Dermis blood vessel endothelial cell (primary cell): ENCODE results near the gene RFTN1. TPM values are rescaled to one million over a fixed set of nuclear protein-coding genes. Genes with fewer than 3 reads are reported as not detected.

Source experiments
- DNase-seq: peaks from one replicate; pipeline ENCODE4 v3.0.0; 2010
- total RNA-seq: library from RNA; depleted of rRNA; stranded (reverse); fragments of >200 nt; gene quantifications from 2 replicates; pipeline ENCODE4 v1.2.3, GENCODE V29; 2014

RFTN1 gene
- total RNA-seq, 1 donor from 2014 or later = 47.8 TPM

GRCh38 chr3:16374047-16374934 lies 139.2 kb downstream of the RFTN1 start:
- no peak for DNase-seq

GRCh38 chr3:16373341-16373946 lies 140.1 kb downstream of the RFTN1 start:
- DNase-seq = no peak

GRCh38 chr3:16372362-16373292 lies 140.9 kb downstream of the RFTN1 start:
- no peak for DNase-seq

GRCh38 chr3:16370872-16371740 lies 142.4 kb downstream of the RFTN1 start:
- peak; percentile 32 for DNase-seq

GRCh38 chr3:16370503-16370871 lies 143.0 kb downstream of the RFTN1 start:
- DNase-seq = no peak

- DNase-seq = no peak
Measured at GRCh38 chr3:16369885-16370284, 143.6 kb downstream of the RFTN1 start.

- DNase-seq = no peak
Measured at GRCh38 chr3:16369276-16369675, 144.2 kb downstream of the RFTN1 start.

- DNase-seq = no peak
Measured at GRCh38 chr3:16366581-16366980, 146.9 kb downstream of the RFTN1 start.

- no peak for DNase-seq
Measured at GRCh38 chr3:16365491-16366128, 147.9 kb downstream of the RFTN1 start.

- no peak for DNase-seq
Measured at GRCh38 chr3:16364963-16365362, 148.5 kb downstream of the RFTN1 start.

GRCh38 chr3:16364323-16364722 lies 149.2 kb downstream of the RFTN1 start:
- no peak for DNase-seq

- DNase-seq = no peak
Measured at GRCh38 chr3:16363636-16364035, 149.9 kb downstream of the RFTN1 start.

GRCh38 chr3:16362770-16363169 lies 150.7 kb downstream of the RFTN1 start:
- no peak for DNase-seq

GRCh38 chr3:16361087-16361486 lies 152.4 kb downstream of the RFTN1 start:
- DNase-seq = no peak

GRCh38 chr3:16359331-16359730 lies 154.2 kb downstream of the RFTN1 start:
- peak; percentile 30 for DNase-seq

GRCh38 chr3:16358336-16358735 lies 155.2 kb downstream of the RFTN1 start:
- no peak for DNase-seq

- peak; percentile 43 for DNase-seq
Measured at GRCh38 chr3:16357186-16358121, 156.0 kb downstream of the RFTN1 start.

GRCh38 chr3:16355828-16356227 lies 157.7 kb downstream of the RFTN1 start:
- no peak for DNase-seq

- no peak for DNase-seq
Measured at GRCh38 chr3:16354291-16354690, 159.2 kb downstream of the RFTN1 start.

GRCh38 chr3:16352428-16352827 lies 161.1 kb downstream of the RFTN1 start:
- DNase-seq = no peak
